IMR-90 (cell line): ENCODE measurements around the gene SDHC. TPM values are rescaled to one million over a fixed set of nuclear protein-coding genes. Genes with fewer than 3 reads are reported as not detected.

Source experiments
- ATAC-seq: fragments of 200-7000 bp; cut with Tn5 transposase; 2 replicates; pipeline ENCODE4 v1.9.1; 2020; ENCODE audit warnings: low read depth, mild to moderate bottlenecking, moderate library complexity
- BruUV-seq: library from RNA; stranded (reverse); fragments of 400-500 nt; replicated peaks from 2 replicates; lab custom pipeline; 2021; lab: Mats Ljungman, UMichigan
- CTCF ChIA-PET: fragments of 300-600 bp; formaldehyde crosslinking; extraction: SDS; loops from one replicate; lab custom pipeline; 2021; ENCODE audit warnings: antibody characterized with exemption; lab: Yijun Ruan, JAX
- POLR2A ChIA-PET: fragments of 300-600 bp; sonication (Branson Sonifier 250); formaldehyde crosslinking; loops from one replicate; lab custom pipeline; 2022; ENCODE audit warnings: antibody characterized with exemption; ENCODE audit not compliant: unreplicated experiment; lab: Charles Lee
- DNase-seq: peaks from one replicate; pipeline ENCODE4 v3.0.0; 2013
- H2AFZ ChIP-seq: replicated peaks from 2 replicates; pipeline ENCODE3; 2013; ENCODE audit warnings: low read length, mild to moderate bottlenecking; ENCODE audit not compliant: poor library complexity
- H2AK5ac ChIP-seq: 2 replicates; pipeline ENCODE4 v1.6.1; 2013; ENCODE audit warnings: low read depth, low read length, inconsistent platforms
- H2AK9ac ChIP-seq: replicated peaks from 2 replicates; pipeline ENCODE3; 2013; ENCODE audit warnings: mild to moderate bottlenecking, low read depth, low read length, moderate library complexity; ENCODE audit not compliant: poor library complexity
- H2BK120ac ChIP-seq: 2 replicates; pipeline ENCODE4 v1.6.1; 2013; ENCODE audit warnings: low read depth, low read length, inconsistent platforms
- H2BK15ac ChIP-seq: 3 replicates; pipeline ENCODE4 v1.6.1; 2013; ENCODE audit warnings: low read depth, low read length, inconsistent platforms
- H2BK20ac ChIP-seq: 2 replicates; pipeline ENCODE4 v1.6.1; 2013; ENCODE audit warnings: low read depth, mild to moderate bottlenecking, inconsistent platforms, low read length, moderate library complexity
- H2BK5ac ChIP-seq: 2 replicates; pipeline ENCODE4 v1.6.1; 2013; ENCODE audit warnings: mild to moderate bottlenecking, low read depth, low read length, inconsistent platforms; ENCODE audit not compliant: poor library complexity, severe bottlenecking
- H3K14ac ChIP-seq: replicated peaks from 2 replicates; pipeline ENCODE4 v1.6.1; 2013; ENCODE audit warnings: low read depth, low read length, inconsistent platforms
- H3K18ac ChIP-seq: 2 replicates; pipeline ENCODE4 v1.6.1; 2013; ENCODE audit warnings: low read depth, low read length, control low read depth
- H3K23ac ChIP-seq: 2 replicates; pipeline ENCODE4 v1.6.1; 2013; ENCODE audit warnings: low read depth, low read length, inconsistent platforms
- H3K27ac ChIP-seq: 2 replicates; pipeline ENCODE4 v1.5.1; 2013; ENCODE audit warnings: mild to moderate bottlenecking, control low read depth, low read length; ENCODE audit not compliant: insufficient read depth
- H3K27me3 ChIP-seq: 2 replicates; pipeline ENCODE4 v1.6.1; 2013; ENCODE audit warnings: low read length; ENCODE audit not compliant: control insufficient read depth, insufficient read depth
- H3K36me3 ChIP-seq: 2 replicates; pipeline ENCODE4 v1.6.1; 2013; ENCODE audit warnings: low read length, mixed read lengths; ENCODE audit not compliant: control insufficient read depth, insufficient read depth
- H3K4ac ChIP-seq: 2 replicates; pipeline ENCODE4 v1.6.1; 2013; ENCODE audit warnings: low read depth, low read length, inconsistent platforms
- H3K4me1 ChIP-seq: 2 replicates; pipeline ENCODE4 v1.6.1; 2013; ENCODE audit warnings: low read length, mixed read lengths; ENCODE audit not compliant: control insufficient read depth, insufficient read depth
- H3K4me2 ChIP-seq: 2 replicates; pipeline ENCODE4 v1.6.1; 2013; ENCODE audit warnings: low read depth, mild to moderate bottlenecking, control low read depth, low read length, moderate library complexity
- H3K4me3 ChIP-seq: 2 replicates; pipeline ENCODE4 v1.5.1; 2013; ENCODE audit warnings: low read depth, mild to moderate bottlenecking, control low read depth, low read length, moderate library complexity; ENCODE audit not compliant: insufficient read depth
- H3K56ac ChIP-seq: 2 replicates; pipeline ENCODE4 v1.6.1; 2013; ENCODE audit warnings: low read length, inconsistent platforms; ENCODE audit not compliant: insufficient read depth; ENCODE audit errors: extremely low read depth
- H3K79me1 ChIP-seq, 2 experiments: 2 replicates each; pipeline ENCODE4 v1.6.1; 2013; ENCODE audit warnings: low read length in 2 of 2, inconsistent platforms in 1 of 2, low read depth in 1 of 2
- H3K9ac ChIP-seq: 2 replicates; pipeline ENCODE4 v1.6.1; 2013; ENCODE audit warnings: low read depth, low read length, control low read depth
- H3K9me1 ChIP-seq: 2 replicates; pipeline ENCODE4 v1.6.1; 2013; ENCODE audit warnings: low read length, inconsistent platforms; ENCODE audit not compliant: insufficient read depth
- H3K9me3 ChIP-seq: 2 replicates; pipeline ENCODE4 v1.6.1; 2013; ENCODE audit warnings: low read length; ENCODE audit not compliant: control insufficient read depth, insufficient read depth
- H4K20me1 ChIP-seq: 2 replicates; pipeline ENCODE4 v1.6.1; 2013; ENCODE audit warnings: low read length, inconsistent platforms; ENCODE audit not compliant: insufficient read depth
- H4K5ac ChIP-seq: 2 replicates; pipeline ENCODE4 v1.6.1; 2013; ENCODE audit warnings: mild to moderate bottlenecking, low read depth, low read length, control low read depth
- H4K8ac ChIP-seq, 2 experiments: 2 replicates each; pipeline ENCODE4 v1.6.1; 2013; ENCODE audit warnings: low read depth in 2 of 2, low read length in 2 of 2, control low read depth in 1 of 2, inconsistent platforms in 1 of 2
- H4K91ac ChIP-seq: 2 replicates; pipeline ENCODE4 v1.6.1; 2013; ENCODE audit warnings: low read depth, low read length, inconsistent platforms; ENCODE audit not compliant: insufficient read depth
- BHLHE40 ChIP-seq: fragments of 150-350 bp; IDR thresholded peaks from 2 replicates; pipeline ENCODE4 v1.6.1; 2016; ENCODE audit warnings: mild to moderate bottlenecking, low read depth, low read length
- CEBPB ChIP-seq: IDR thresholded peaks from 2 replicates; pipeline ENCODE4 v1.6.1; 2012; ENCODE audit warnings: low read depth, low read length, improper control_type of control experiment
- CTCF ChIP-seq: conservative IDR thresholded peaks from 2 replicates; pipeline ENCODE4 v1.5.1; 2012; ENCODE audit warnings: mild to moderate bottlenecking, low read depth, low read length, improper control_type of control experiment
- ELK1 ChIP-seq: fragments of 150-350 bp; IDR thresholded peaks from 2 replicates; pipeline ENCODE4 v1.6.1; 2016; ENCODE audit warnings: low read depth, mild to moderate bottlenecking, low read length, moderate library complexity, borderline replicate concordance
- FOS ChIP-seq: fragments of 150-350 bp; IDR thresholded peaks from 2 replicates; pipeline ENCODE4 v1.6.1; 2016; ENCODE audit warnings: low read depth, low read length
- MAFK ChIP-seq: IDR thresholded peaks from 2 replicates; pipeline ENCODE4 v1.6.1; 2012; ENCODE audit warnings: low read depth, low read length, improper control_type of control experiment
- MAZ ChIP-seq: IDR thresholded peaks from 2 replicates; pipeline ENCODE4 v1.6.1; 2012; ENCODE audit warnings: low read depth, mild to moderate bottlenecking, low read length, improper control_type of control experiment, moderate library complexity, borderline replicate concordance
- MXI1 ChIP-seq: IDR thresholded peaks from 2 replicates; pipeline ENCODE4 v1.6.1; 2012; ENCODE audit warnings: low read depth, mild to moderate bottlenecking, low read length, moderate library complexity, borderline replicate concordance
- NFE2L2 ChIP-seq: fragments of 150-350 bp; IDR thresholded peaks from 2 replicates; pipeline ENCODE4 v1.6.1; 2016; ENCODE audit warnings: low read depth, mild to moderate bottlenecking, low read length
- POLR2A ChIP-seq: IDR thresholded peaks from 2 replicates; pipeline ENCODE4 v1.6.1; 2012; ENCODE audit warnings: mild to moderate bottlenecking, low read depth, low read length
- RAD21 ChIP-seq: IDR thresholded peaks from 2 replicates; pipeline ENCODE4 v1.6.1; 2012; ENCODE audit warnings: low read length, improper control_type of control experiment
- SMC3 ChIP-seq: fragments of 150-350 bp; IDR thresholded peaks from 2 replicates; pipeline ENCODE4 v1.6.1; 2016; ENCODE audit warnings: low read depth, mild to moderate bottlenecking, antibody characterized with exemption, low read length, moderate library complexity
- WGBS, 2 experiments: methylation state at CpG; one replicate each; pipeline versions ENCODE4 v1.1.5 to v1.1.7; 2013; ENCODE audit warnings: missing lambda C conversion rate in 2 of 2; ENCODE audit not compliant: insufficient read length in 1 of 2; ENCODE audit errors: extremely low coverage in 2 of 2; 5-methylcytosine and 5-hydroxymethylcytosine counted together
- dilution Hi-C: fragments of 300-500 bp; cut with HindIII; formaldehyde crosslinking; loops from one replicate; pipeline ENCODE4 v1.14.3; 2018; ENCODE audit warnings: low sequenced_read_pairs; ENCODE audit not compliant: unreplicated experiment
- in situ Hi-C: fragments of 300-500 bp; cut with MboI; formaldehyde crosslinking; loops from 3 replicates; pipeline ENCODE4 v1.14.3; 2019; ENCODE audit warnings: low sequenced_read_pairs, inconsistent platforms, mixed read lengths
- intact Hi-C: fragments of 100-400 bp; cut with micrococcal nuclease; formaldehyde crosslinking; loops from 2 replicates; pipeline ENCODE4 v1.10.0; 2022
- polyA plus RNA-seq, 3 experiments: library from polyadenylated mRNA; depleted of rRNA; stranded (reverse); fragments of >200 nt; gene quantifications; 2 replicates each; pipeline ENCODE4 v1.2.3, GENCODE V29; 2012; ENCODE audit warnings: low replicate concordance in 1 of 3
- total RNA-seq: library from RNA; depleted of rRNA; stranded (reverse); fragments of >200 nt; gene quantifications from 2 replicates; pipeline ENCODE4 v1.2.3, GENCODE V29; 2012

SDHC gene
- total and polyA plus RNA-seq, 2 of the 4 experiments (the other 2 are of a cell fraction) = 158 to 235 TPM

GRCh38 chr1:161298116-161298515 is 16.1 kb upstream of the SDHC start:
- no peaks in the 10 kb centered on the region for H3K27me3 ChIP-seq
- no peaks in the 10 kb centered on the region for H3K9me3 ChIP-seq
- H2AK5ac ChIP-seq = no peak overlapping the region
- H4K8ac ChIP-seq = no peak overlapping the region
- ATAC-seq = no peak
- H3K14ac ChIP-seq = no peak overlapping the region
- no peak overlapping the region for H3K4me2 ChIP-seq
- H3K23ac ChIP-seq = no peak overlapping the region
- H3K4ac ChIP-seq = no peak overlapping the region
- TF ChIP-seq CTCF = no peak
- TF ChIP-seq NFE2L2 = no peak
- no peak for TF ChIP-seq BHLHE40
- no peak for TF ChIP-seq ELK1
- no peak for TF ChIP-seq SMC3
- no peak for TF ChIP-seq MXI1
- TF ChIP-seq POLR2A = no peak
- TF ChIP-seq MAFK = no peak
- TF ChIP-seq RAD21 = no peak
- no peak for TF ChIP-seq FOS
- no peak for TF ChIP-seq MAZ
- no peak for TF ChIP-seq CEBPB
- H2AK9ac ChIP-seq = no peak overlapping the region
- CTCF ChIA-PET = no interaction called here
- BruUV-seq = no TSS peak
- intact Hi-C loops = no loop called here
- no peaks in the 10 kb centered on the region for H4K20me1 ChIP-seq
- no peak overlapping the region for H3K27ac ChIP-seq
- DNase-seq = no peak
- H2BK120ac ChIP-seq = no peak overlapping the region
- no peak overlapping the region for H3K4me3 ChIP-seq
- no peak overlapping the region for H2AFZ ChIP-seq
- dilution Hi-C loops = no loop called here
- no peak overlapping the region for H2BK5ac ChIP-seq
- POLR2A ChIA-PET = no interaction called here
- no peak overlapping the region for H4K91ac ChIP-seq
- no peak overlapping the region for H4K5ac ChIP-seq
- H2BK15ac ChIP-seq = no peak overlapping the region
- H3K56ac ChIP-seq = no peak overlapping the region
- no peak overlapping the region for H3K9ac ChIP-seq
- H3K4me1 ChIP-seq = no peaks in the 10 kb centered on the region
- in situ Hi-C loops = no loop called here
- H3K79me1 ChIP-seq = no peaks in the 10 kb centered on the region
- no peaks in the 10 kb centered on the region for H3K9me1 ChIP-seq
- H2BK20ac ChIP-seq = no peak overlapping the region
- no peak overlapping the region for H3K18ac ChIP-seq
- H3K36me3 ChIP-seq = no peaks in the 10 kb centered on the region
- 79% methylated on average over 5 of the region's 6 CpGs; no CpG with 5 or more reads in 1 of the 2 experiments for WGBS, 2 experiments
